GM12878 (cell line): ENCODE results near the gene DMBX1. TPM values are rescaled to one million over a fixed set of nuclear protein-coding genes. Genes with fewer than 3 reads are reported as not detected.
A peak's percentile ranks its signal among the peaks of the same experiment; 100 is the strongest.

Experiments used
- ATAC-seq: fragments of 200-7000 bp; cut with Tn5 transposase; 3 replicates; pipeline ENCODE4 v1.9.1; 2020; ENCODE audit warnings: mild to moderate bottlenecking, moderate library complexity
- BruUV-seq: library from RNA; stranded (reverse); fragments of 400-500 nt; replicated peaks from 2 replicates; lab custom pipeline; 2021; lab: Mats Ljungman, UMichigan
- CTCF ChIA-PET: fragments of 300-600 bp; sonication (Branson Sonifier 250); formaldehyde crosslinking; extraction: SDS; loops from one replicate; lab custom pipeline; 2021; ENCODE audit warnings: inconsistent platforms; lab: Yijun Ruan, JAX
- POLR2A ChIA-PET: fragments of 350-600 bp; formaldehyde crosslinking; extraction: SDS; loops from one replicate; lab custom pipeline; 2021; ENCODE audit warnings: inconsistent platforms; lab: Charles Lee
- RAD21 ChIA-PET: fragments of 300-600 bp; sonication (Branson Sonifier 250); formaldehyde crosslinking; loops from one replicate; lab custom pipeline; 2023; ENCODE audit warnings: antibody characterized with exemption; ENCODE audit not compliant: unreplicated experiment; lab: Charles Lee
- SMC1A ChIA-PET: fragments of 300-600 bp; sonication (Branson Sonifier 250); formaldehyde crosslinking; loops from one replicate; lab custom pipeline; 2023; ENCODE audit not compliant: unreplicated experiment, uncharacterized antibody; lab: Charles Lee
- DNase-seq: peaks from one replicate; pipeline ENCODE4 v3.0.0-alpha.2; 2011; ENCODE audit warnings: low read depth, low spot score
- FAIRE-seq: peaks from 3 replicates; lab custom pipeline; 2011; peaks lifted over from hg19 to GRCh38; lab: Jason Lieb, UNC
- H2AFZ ChIP-seq: 2 replicates; pipeline ENCODE4 v1.6.0; 2011; ENCODE audit warnings: low read depth, low read length, control low read depth; ENCODE audit not compliant: control insufficient read depth
- H3K27ac ChIP-seq: 2 replicates; pipeline ENCODE4 v1.5.1; 2011; ENCODE audit warnings: control low read depth; ENCODE audit not compliant: control insufficient read depth, insufficient read depth
- H3K27me3 ChIP-seq, 2 experiments: replicated peaks in 1 of 2; 2 replicates each; pipeline versions ENCODE4 v1.6.0 to v1.6.1; 2011; ENCODE audit warnings: low read length in 1 of 2; ENCODE audit not compliant: control insufficient read depth in 2 of 2, insufficient read depth in 2 of 2
- H3K36me3 ChIP-seq, 2 experiments: 2 replicates each; pipeline ENCODE4 v1.5.1; 2011; ENCODE audit warnings: low read length in 1 of 2; ENCODE audit not compliant: control insufficient read depth in 2 of 2, insufficient read depth in 2 of 2
- H3K4me1 ChIP-seq: 2 replicates; pipeline ENCODE4 v1.6.1; 2011; ENCODE audit warnings: mild to moderate bottlenecking, low read length, moderate library complexity, mixed read lengths; ENCODE audit not compliant: control insufficient read depth, insufficient read depth
- H3K4me2 ChIP-seq: 2 replicates; pipeline ENCODE4 v1.6.0; 2011; ENCODE audit warnings: control low read depth; ENCODE audit not compliant: control insufficient read depth, insufficient read depth
- H3K4me3 ChIP-seq: fragments of 200-600 bp; sonication (generic); 2 replicates; pipeline ENCODE4 v1.5.1; 2016
- H3K79me2 ChIP-seq: 2 replicates; pipeline ENCODE4 v1.6.0; 2011; ENCODE audit warnings: low read length; ENCODE audit not compliant: control insufficient read depth, insufficient read depth
- H3K9ac ChIP-seq: 2 replicates; pipeline ENCODE4 v1.8.0; 2011; ENCODE audit warnings: low read length, control low read depth, mixed read lengths; ENCODE audit not compliant: control insufficient read depth, insufficient read depth
- H3K9me3 ChIP-seq: replicated peaks from 3 replicates; pipeline ENCODE4 v1.5.1; 2011; ENCODE audit warnings: mild to moderate bottlenecking, low read length; ENCODE audit not compliant: control insufficient read depth, insufficient read depth
- H4K20me1 ChIP-seq: 2 replicates; pipeline ENCODE4 v1.6.0; 2011; ENCODE audit not compliant: control insufficient read depth, insufficient read depth
- BHLHE40 ChIP-seq, 2 experiments: fragments of 450-650 bp in 1 of 2; IDR thresholded peaks; 2 replicates each; pipeline ENCODE4 v1.6.1; 2011 to 2017; ENCODE audit warnings: low read depth in 2 of 2, borderline replicate concordance in 1 of 2, improper control_type of control experiment in 1 of 2, low read length in 1 of 2, mild to moderate bottlenecking in 1 of 2
- CTCF ChIP-seq, 3 experiments: IDR thresholded peaks in 2 of 3; conservative IDR thresholded peaks in 1 of 3; 2 replicates each; pipeline ENCODE4 v1.5.1; 2011; ENCODE audit warnings: low read depth in 3 of 3, low read length in 3 of 3, mild to moderate bottlenecking in 3 of 3, control low read depth in 2 of 3, moderate library complexity in 2 of 3, inconsistent platforms in 1 of 3, mixed read lengths in 1 of 3; ENCODE audit not compliant: control insufficient read depth in 2 of 3, insufficient read depth in 1 of 3; ENCODE audit errors: extremely low read depth in 1 of 3
- EZH2 ChIP-seq: IDR thresholded peaks from 2 replicates; pipeline ENCODE4 v1.6.1; 2012; ENCODE audit warnings: low read depth, mild to moderate bottlenecking, control low read depth, inconsistent platforms, low read length, borderline replicate concordance; ENCODE audit not compliant: control insufficient read depth
- RAD21 ChIP-seq: IDR thresholded peaks from 2 replicates; pipeline ENCODE4 v1.6.1; 2011; ENCODE audit warnings: mild to moderate bottlenecking, low read depth, low read length, moderate library complexity; ENCODE audit not compliant: insufficient read depth
- SMC3 ChIP-seq: IDR thresholded peaks from 2 replicates; pipeline ENCODE4 v1.6.1; 2011; ENCODE audit warnings: low read length, improper control_type of control experiment, borderline replicate concordance
- SPI1 ChIP-seq: IDR thresholded peaks from 2 replicates; pipeline ENCODE4 v1.6.1; 2011; ENCODE audit warnings: low read depth, mild to moderate bottlenecking, low read length, moderate library complexity, borderline replicate concordance; ENCODE audit not compliant: insufficient read depth
- YY1 ChIP-seq: IDR thresholded peaks from 2 replicates; pipeline ENCODE4 v1.6.1; 2011; ENCODE audit warnings: low read depth, mild to moderate bottlenecking, low read length
- WGBS: methylation state at CpG from one replicate; pipeline ENCODE4 v1.1.6; 2016; ENCODE audit warnings: low lambda C conversion rate; ENCODE audit not compliant: insufficient replicate concordance, insufficient coverage; ENCODE audit errors: missing lambda C conversion rate; 5-methylcytosine and 5-hydroxymethylcytosine counted together
- in situ Hi-C: fragments of 300-500 bp; cut with MboI; formaldehyde crosslinking; loops from 9 replicates; pipeline ENCODE4 v1.14.3; 2018; ENCODE audit warnings: mixed read lengths
- intact Hi-C: fragments of 100-400 bp; cut with micrococcal nuclease; formaldehyde crosslinking; loops from one replicate; pipeline ENCODE4 v1.14.2; 2022; ENCODE audit not compliant: unreplicated experiment
- polyA plus RNA-seq, 11 experiments: library from polyadenylated mRNA; depleted of rRNA in 4 of 11; unstranded in 6 of 11; stranded (reverse) in 5 of 11; fragments of >200 nt; fragmentation: Nextera tagmentation in 4 of 11; fragmentation: Illumina TruSeq in 1 of 11; extraction: Ambion mirVana in 4 of 11; extraction: Trizol in 1 of 11; gene quantifications; 1 replicate in 1 of 11; 2 replicates in 10 of 11; pipeline versions ENCODE4 v1.2.1 to v1.2.3, GENCODE V29; 2011 to 2016; ENCODE audit warnings: inconsistent platforms in 2 of 11, missing spikeins in 2 of 11, low read depth in 1 of 11
- total RNA-seq, 4 experiments: library from RNA; depleted of rRNA in 3 of 4; stranded (reverse); fragments of >200 nt in 3 of 4; fragmentation: Illumina TruSeq in 1 of 4; extraction: Trizol in 1 of 4; gene quantifications; 2 replicates each; pipeline versions ENCODE4 v1.2.1 to v1.2.3, GENCODE V29; 2013 to 2021

Gene DMBX1
- total and polyA plus RNA-seq, 10 of the 15 experiments (the other 5 are each of a cell fraction or from before 2014, with no cell fraction given) = 0.03 TPM; not detected in 9

GRCh38 chr1:46446646-46447498 lies 42.8 kb upstream of the DMBX1 start:
- Histone ChIP-seq H2AFZ (no peak overlapping the region), H3K9ac (no peak overlapping the region), H4K20me1 (no peaks in the 10 kb centered on the region), H3K4me1 (no peaks in the 10 kb centered on the region; the same call in 1 of the 2 replicates), H3K27me3 (peaks cover 9 to 20% of the 10 kb centered on the region in 2 experiments), H3K4me2 (no peak overlapping the region), H3K27ac (no peak overlapping the region), H3K36me3 (no peaks in the 10 kb centered on the region), H3K79me2 (no peaks in the 10 kb centered on the region), H3K4me3 (no peak overlapping the region), H3K9me3 (no peaks in the 10 kb centered on the region)
- DNase-seq (no peak), ATAC-seq (peak; percentile 79), FAIRE-seq (peak; percentile 49)
- 27% methylated on average over 15 of the region's 15 CpGs for WGBS
- intact Hi-C loops (loop anchor here (1.0 to 2.0 kb wide), 2 partner anchors 81 to 278 kb away; no protein-coding TSS in a partner anchor), in situ Hi-C loops (loop anchor here (5.0 kb wide), 1 partner anchor 80 kb away; no protein-coding TSS in a partner anchor)
- POLR2A ChIA-PET = no interaction called here
- CTCF ChIA-PET = interaction anchor here (0.6 to 5.2 kb wide), 23 partner anchors 9 to 728 kb away, joined by 3 to 84 read pairs (median 4); partner anchors contain the start of genes KNCN, MKNK1 and MOB3C
- RAD21 ChIA-PET = interaction anchor here (1.1 to 3.4 kb wide), 2 partner anchors 40 to 80 kb away, joined by 6 to 19 read pairs; no protein-coding TSS in a partner anchor
- SMC1A ChIA-PET = interaction anchor here (0.6 to 1.8 kb wide), 6 partner anchors 41 to 114 kb away, joined by 3 to 18 read pairs (median 4); a partner anchor contains a TSS
- no TSS peak for BruUV-seq
- TF ChIP-seq BHLHE40 (IDR thresholded peaks at IDR 0.05; ENCODE audit: borderline replicate concordance in 1 of 2, low read depth in 2 of 2, low read length in 1 of 2) (no peak), RAD21 (peak; percentile 71), SMC3 (peak; percentile 69; the same call in 1 of the 2 replicates), SPI1 (no peak), CTCF (IDR thresholded peaks at IDR 0.05 in 2 of 3, conservative IDR thresholded peaks at IDR 0.05 in 1 of 3; ENCODE audit: control insufficient read depth in 2 of 3, extremely low read depth in 1 of 3, insufficient read depth in 1 of 3, low read depth in 3 of 3, low read length in 3 of 3) (peak; percentile 86 to 95 (median 93)), YY1 (0 out of 2 replicates have a peak, but pooled peaks have one; percentile 45), EZH2 (0 out of 2 replicates have a peak, but pooled peaks have one; percentile 67)
